Measurements from ENCODE around the gene CCDC3.

DNA sequence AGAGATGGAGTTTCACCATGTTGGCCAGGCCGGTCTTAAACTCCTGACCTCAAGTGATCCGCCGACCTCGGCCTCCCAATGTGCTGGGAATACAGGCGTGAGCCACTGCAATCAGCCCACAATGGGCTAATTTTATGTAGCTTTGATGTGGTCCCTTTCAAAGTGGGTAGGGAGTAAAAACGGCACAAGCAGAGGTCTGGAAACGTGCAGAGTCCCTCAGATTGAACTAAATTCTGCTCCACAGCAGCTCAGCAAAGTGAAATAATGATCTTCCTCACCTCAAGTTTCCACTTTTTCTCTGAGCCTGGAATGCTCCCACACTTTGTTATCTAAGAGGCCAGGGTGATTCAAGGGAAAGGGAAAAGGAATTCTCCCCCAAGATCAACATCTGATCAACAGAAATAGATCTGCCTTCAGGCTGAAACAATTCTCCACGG lies 6.1 kb downstream of the CCDC3 start:
- TF ChIP-seq, protein P1, sequence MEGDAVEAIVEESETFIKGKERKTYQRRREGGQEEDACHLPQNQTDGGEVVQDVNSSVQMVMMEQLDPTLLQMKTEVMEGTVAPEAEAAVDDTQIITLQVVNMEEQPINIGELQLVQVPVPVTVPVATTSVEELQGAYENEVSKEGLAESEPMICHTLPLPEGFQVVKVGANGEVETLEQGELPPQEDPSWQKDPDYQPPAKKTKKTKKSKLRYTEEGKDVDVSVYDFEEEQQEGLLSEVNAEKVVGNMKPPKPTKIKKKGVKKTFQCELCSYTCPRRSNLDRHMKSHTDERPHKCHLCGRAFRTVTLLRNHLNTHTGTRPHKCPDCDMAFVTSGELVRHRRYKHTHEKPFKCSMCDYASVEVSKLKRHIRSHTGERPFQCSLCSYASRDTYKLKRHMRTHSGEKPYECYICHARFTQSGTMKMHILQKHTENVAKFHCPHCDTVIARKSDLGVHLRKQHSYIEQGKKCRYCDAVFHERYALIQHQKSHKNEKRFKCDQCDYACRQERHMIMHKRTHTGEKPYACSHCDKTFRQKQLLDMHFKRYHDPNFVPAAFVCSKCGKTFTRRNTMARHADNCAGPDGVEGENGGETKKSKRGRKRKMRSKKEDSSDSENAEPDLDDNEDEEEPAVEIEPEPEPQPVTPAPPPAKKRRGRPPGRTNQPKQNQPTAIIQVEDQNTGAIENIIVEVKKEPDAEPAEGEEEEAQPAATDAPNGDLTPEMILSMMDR (IDR thresholded peaks at IDR 0.05) = no peak
- TF ChIP-seq POLR2A (IDR thresholded peaks at IDR 0.05) = no peak
